GM23338 (cell line): ENCODE measurements around the gene MAP2K1.

Source experiments
- CTCF ChIP-seq, 2 experiments: fragments of 200-600 bp in 1 of 2; sonication (generic) in 1 of 2; conservative IDR thresholded peaks; 2 replicates each; pipeline versions ENCODE4 v1.5.1 to v1.6.1; 2016 to 2017; ENCODE audit warnings: antibody characterized with exemption in 2 of 2, low read depth in 2 of 2, mild to moderate bottlenecking in 2 of 2, moderate library complexity in 1 of 2
- EZH2 ChIP-seq: fragments of 200-600 bp; sonication (generic); IDR thresholded peaks from one replicate; pipeline ENCODE4 v1.8.0; 2017; ENCODE audit warnings: antibody characterized with exemption, mild to moderate bottlenecking, low read depth; ENCODE audit not compliant: unreplicated experiment
- EZH2phosphoT487 ChIP-seq: fragments of 200-600 bp; sonication (generic); IDR thresholded peaks from one replicate; pipeline ENCODE4 v1.8.1; 2018; ENCODE audit warnings: antibody characterized with exemption; ENCODE audit not compliant: unreplicated experiment
- JUNB ChIP-seq: IDR thresholded peaks from one replicate; pipeline ENCODE4 v1.6.1; 2016; ENCODE audit warnings: antibody characterized with exemption; ENCODE audit not compliant: unreplicated experiment
- POLR2AphosphoS5 ChIP-seq: IDR thresholded peaks from 2 replicates; pipeline ENCODE4 v1.6.1; 2016; ENCODE audit warnings: antibody characterized with exemption, low read depth
- REST ChIP-seq: IDR thresholded peaks from one replicate; pipeline ENCODE4 v1.6.1; 2018; ENCODE audit warnings: antibody characterized with exemption; ENCODE audit not compliant: unreplicated experiment
- ZNF331 ChIP-seq: fragments of 250-450 bp; sonication (Bioruptor Pico); IDR thresholded peaks from 2 replicates; pipeline ENCODE4 v1.5.0; 2020; ENCODE audit warnings: low read depth, mild to moderate bottlenecking, moderate library complexity

- TF ChIP-seq CTCF (conservative IDR thresholded peaks at IDR 0.05; ENCODE audit: low read depth in 2 of 2) (no peak), POLR2AphosphoS5 (no peak), EZH2phosphoT487 (no peak), EZH2 (no peak), ZNF331 (no peak), REST (no peak), JUNB (no peak)
These were observed 17.4 kb downstream of the MAP2K1 start for GRCh38 chr15:66404122-66404521.
